GM19467 (cell line): Measurements from ENCODE around the gene UQCRC2.
"Not testable (repeated sequence)": the region's sequence is repeated elsewhere in the genome, so short reads cannot be mapped to it uniquely, and the experiment has no call there.

Source experiments
- ATAC-seq: cut with Tn5 transposase; IDR thresholded peaks from one replicate; pipeline ENCODE4 v1.9.1; 2021; ENCODE audit warnings: mild to moderate bottlenecking, moderate library complexity; ENCODE audit not compliant: unreplicated experiment

The UQCRC2 gene

GRCh38 chr16:21952793-21953540 is at the start of gene UQCRC2:
Gene UQCRC2 (plus strand): TSS chr16:21953361. CDS start chr16:21953424, 63 bp downstream.
- ATAC-seq: peak; percentile 89

DNA sequence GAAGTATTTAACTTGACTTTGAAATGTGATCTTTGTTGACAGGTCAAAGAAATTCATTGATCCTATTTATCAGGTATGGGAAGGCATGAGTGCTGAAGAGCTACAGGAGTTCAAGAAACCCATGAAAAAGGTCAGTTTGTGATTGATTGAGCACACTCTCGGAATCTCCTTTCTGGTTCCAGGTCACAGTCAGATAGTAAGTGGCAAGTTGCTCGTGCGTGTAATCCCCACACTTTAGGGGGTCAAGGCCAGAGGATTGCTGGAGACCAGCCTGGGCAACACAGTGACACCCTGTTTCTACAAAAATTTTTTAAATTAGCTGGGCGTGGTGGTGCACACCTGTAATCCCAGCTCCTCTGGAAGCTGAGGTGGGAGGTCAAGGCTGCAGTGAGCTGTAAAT is 20.5 kb upstream of the UQCRC2 start:
- ATAC-seq: not testable (repeated sequence)

DNA sequence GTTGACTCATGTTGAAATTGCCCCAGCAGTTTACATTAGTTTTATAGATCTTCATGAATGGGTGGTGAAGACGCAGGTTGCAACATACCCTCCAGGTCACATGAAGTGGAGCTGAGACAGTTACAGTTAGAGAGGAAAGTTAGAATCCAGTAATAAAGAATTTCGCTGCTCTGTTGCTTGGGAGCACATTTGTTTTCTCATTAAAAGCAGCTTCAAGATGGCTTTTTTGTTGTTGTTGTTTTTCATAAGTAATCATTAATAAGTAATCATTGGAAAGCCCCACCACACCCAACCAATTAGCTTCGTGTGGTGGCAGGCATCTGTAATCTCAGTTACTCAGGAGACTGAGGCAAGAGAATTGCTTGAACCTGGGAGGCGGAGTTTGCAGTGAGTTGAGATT is 19.8 kb upstream of the UQCRC2 start:
- not testable (repeated sequence) for ATAC-seq

DNA sequence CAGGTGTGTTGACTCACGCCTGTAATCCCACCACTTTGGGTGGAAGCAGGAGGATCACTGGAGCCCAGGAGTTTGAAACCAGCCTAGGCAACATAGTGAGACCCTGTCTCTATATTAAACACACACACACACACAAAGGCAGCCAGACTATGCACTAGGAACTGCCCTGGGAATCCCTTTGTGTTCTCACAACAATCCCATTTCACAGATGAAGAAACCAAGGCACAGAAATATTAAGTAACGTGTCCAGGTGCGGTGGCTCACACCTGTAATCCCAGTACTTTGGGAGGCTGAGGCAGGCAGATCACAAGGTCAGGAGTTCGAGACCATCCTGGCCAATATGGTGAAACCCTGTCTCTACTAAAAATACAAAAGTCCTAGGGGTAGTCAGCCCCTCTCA is 19.4 kb upstream of the UQCRC2 start:
- not testable (repeated sequence) for ATAC-seq

GRCh38 chr16:21936216-21936615 is 16.9 kb upstream of the UQCRC2 start:
- ATAC-seq: not testable (repeated sequence)

- no peak for ATAC-seq
Measured at GRCh38 chr16:21937336-21937829, 15.8 kb upstream of the UQCRC2 start.

DNA sequence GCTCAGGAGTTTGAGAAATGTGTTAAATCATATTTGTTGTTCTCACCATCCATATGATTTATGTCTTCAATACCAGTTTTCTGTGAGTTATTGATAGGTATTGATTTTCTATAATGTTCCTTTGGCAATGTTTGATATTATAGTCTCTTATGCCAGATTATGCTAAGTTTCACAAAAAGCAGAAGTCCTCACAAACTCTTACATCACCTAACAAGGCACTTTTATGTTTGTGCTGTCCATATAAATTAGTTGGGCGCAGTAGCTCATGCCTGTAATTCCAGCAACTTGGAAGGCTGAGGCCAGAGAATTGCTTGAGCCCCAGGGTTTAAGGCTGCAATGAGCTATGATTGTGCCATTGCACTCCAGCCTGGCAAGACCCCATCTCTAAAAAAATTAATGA is 12.6 kb upstream of the UQCRC2 start:
- no peak for ATAC-seq

DNA sequence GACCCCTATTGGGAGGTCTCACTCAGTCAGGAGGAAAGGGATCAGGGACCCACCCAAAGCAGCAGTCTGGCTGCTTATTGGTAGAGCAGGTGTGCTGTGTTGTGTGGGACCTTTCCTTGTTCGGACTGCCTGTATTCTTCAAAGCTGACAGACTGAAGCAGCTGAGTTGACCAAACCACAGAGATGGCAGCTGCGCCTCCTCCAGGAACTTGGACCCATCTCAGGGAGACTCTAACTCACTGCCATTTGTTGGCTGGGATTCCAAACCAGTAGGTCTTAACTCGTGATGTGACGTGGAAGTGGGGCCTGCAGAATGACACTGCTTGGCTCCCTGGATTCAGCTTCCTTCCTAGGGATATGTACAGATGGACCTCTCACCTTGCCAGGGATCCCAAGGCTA is 9.6 kb upstream of the UQCRC2 start:
- ATAC-seq: no peak

DNA sequence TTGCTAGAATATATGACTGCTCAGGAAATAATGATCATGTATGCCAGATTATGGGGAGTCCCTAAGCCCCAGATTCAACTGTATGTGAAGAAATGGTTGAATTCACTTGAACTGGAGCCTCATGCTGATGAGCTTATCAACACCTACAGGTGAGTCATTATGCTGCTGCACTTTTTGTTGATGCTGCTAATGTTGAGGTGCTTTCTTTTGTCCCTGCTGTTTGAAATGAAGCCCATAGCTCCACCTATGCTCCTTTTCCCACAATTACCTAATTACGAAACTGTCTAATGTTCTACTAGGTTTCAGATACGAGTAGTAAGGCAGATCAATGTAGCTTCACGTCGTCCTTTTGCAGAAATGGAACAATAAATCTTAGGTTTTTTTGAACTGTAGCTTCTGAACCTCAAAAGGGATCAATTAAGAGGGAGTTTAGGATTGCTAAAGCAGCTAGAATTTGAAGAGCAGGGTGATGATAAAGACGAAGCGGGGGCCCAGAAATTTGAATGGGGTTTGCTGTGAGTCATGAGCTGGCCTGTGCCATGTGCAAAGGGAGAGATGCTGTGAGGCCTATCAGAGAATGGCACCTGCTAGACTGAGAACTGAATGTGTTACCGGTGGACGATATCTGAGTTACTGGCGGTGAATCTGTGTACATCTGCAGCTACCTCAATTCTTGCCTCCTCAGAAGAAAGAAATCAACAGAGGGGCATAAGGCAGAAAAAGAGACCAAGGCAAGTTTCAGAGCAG is 6.1 kb upstream of the UQCRC2 start:
- no peak for ATAC-seq

GRCh38 chr16:21949713-21950260 is 3.4 kb upstream of the UQCRC2 start:
- ATAC-seq: no peak

- no peak for ATAC-seq
Measured at GRCh38 chr16:21950782-21951521, 2.2 kb upstream of the UQCRC2 start.

DNA sequence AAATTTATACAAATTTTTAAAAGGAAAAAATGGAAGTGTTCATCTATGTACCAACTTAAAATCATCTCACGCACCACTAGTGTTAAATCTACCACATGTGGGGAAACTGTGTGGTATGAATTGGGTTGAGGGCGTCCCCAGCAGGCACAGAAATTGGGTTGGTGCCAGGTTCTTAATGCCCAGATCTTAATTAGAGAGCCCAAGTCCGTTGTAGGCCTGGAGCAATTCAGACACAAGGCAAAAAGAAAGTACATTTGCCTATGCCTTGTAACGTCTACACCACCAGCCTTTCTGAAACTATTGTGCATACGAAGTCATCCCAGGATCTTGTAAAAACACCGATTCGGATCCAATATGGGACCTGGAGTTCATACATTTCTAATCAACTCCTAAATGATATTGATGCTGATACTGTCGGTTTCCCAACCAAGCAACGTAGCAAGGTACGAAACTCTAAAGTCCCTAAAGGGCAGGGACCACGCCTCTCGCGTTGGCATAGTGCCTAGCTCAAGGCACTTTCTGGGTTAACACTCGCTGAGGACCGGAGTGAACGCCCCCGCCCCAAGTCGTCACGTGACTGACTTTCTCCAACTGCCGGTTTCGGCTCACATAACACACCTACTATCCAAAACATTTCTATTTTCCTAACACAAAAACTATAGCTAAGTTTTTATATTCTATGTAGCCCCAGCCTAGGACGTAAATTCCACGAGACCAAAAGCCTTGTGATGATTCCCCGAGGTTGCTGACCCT is 945 bp upstream of the UQCRC2 start:
- peak; percentile 38 for ATAC-seq

GRCh38 chr16:21953541-21953902 is 361 bp downstream of the UQCRC2 start:
- no peak for ATAC-seq

- no peak for ATAC-seq
Measured at GRCh38 chr16:21957714-21958346, 4.7 kb downstream of the UQCRC2 start.

- ATAC-seq: no peak
Measured at GRCh38 chr16:21959050-21959449, 5.9 kb downstream of the UQCRC2 start.

GRCh38 chr16:21962475-21962874 is 9.3 kb downstream of the UQCRC2 start:
- no peak for ATAC-seq

DNA sequence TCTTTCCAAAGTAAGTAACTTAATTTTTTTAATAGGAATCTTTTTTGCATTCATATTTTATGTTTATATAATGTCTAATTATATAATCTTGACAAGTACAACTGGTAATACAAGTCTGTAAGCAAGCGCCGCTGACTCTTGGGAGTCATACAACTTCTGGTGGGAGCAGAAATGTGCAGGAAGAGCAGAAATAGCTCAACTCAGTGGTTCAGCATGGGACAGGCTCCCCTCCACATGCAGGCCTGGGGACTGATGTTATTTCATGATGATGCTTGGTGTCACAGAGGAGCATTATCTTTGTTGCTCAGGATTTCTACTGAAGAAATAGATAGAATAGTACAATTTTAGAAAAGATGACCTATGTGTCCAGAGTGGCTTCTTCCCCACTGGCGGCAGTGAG is 10.7 kb downstream of the UQCRC2 start:
- no peak for ATAC-seq

GRCh38 chr16:21964353-21964752 is 11.2 kb downstream of the UQCRC2 start:
- ATAC-seq: no peak

DNA sequence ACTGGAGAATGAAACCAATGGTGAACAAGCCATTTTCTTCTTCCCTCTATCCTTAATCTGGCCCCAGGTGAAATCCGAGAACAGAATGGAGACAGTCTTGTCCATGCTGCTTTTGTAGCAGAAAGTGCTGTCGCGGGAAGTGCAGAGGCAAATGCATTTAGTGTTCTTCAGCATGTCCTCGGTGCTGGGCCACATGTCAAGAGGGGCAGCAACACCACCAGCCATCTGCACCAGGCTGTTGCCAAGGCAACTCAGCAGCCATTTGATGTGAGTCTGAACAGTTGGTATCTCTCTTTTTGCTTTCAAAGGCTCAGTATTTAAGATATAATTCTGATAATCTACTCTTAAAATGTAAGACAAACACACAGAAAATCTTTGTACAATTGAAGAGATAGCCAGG is 18.7 kb downstream of the UQCRC2 start:
- no peak for ATAC-seq

GRCh38 chr16:21973945-21974344 is 20.8 kb downstream of the UQCRC2 start:
- no peak for ATAC-seq
